WTC11 (cell line): ENCODE data around the gene TIMM8B. TPM values are rescaled to one million over a fixed set of nuclear protein-coding genes. Genes with fewer than 3 reads are reported as not detected.
A peak's percentile ranks its signal among the peaks of the same experiment; 100 is the strongest.

Experiments used
- ATAC-seq: fragments of 200-7000 bp; cut with Tn5 transposase; 2 replicates; pipeline ENCODE4 v1.10.0; 2021; ENCODE audit warnings: mild to moderate bottlenecking, moderate library complexity
- CTCF ChIA-PET: fragments of 300-600 bp; sonication (Branson Sonifier 250); formaldehyde crosslinking; loops from one replicate; lab custom pipeline; 2021; ENCODE audit warnings: antibody characterized with exemption; lab: Charles Lee
- POLR2A ChIA-PET: fragments of 350-600 bp; sonication (Branson Sonifier 250); formaldehyde crosslinking; loops from one replicate; lab custom pipeline; 2021; ENCODE audit warnings: antibody characterized with exemption; lab: Charles Lee
- DNase-seq: peaks from one replicate; pipeline ENCODE4 v3.0.0; 2021; ENCODE audit warnings: low spot score
- H3K27ac Mint-ChIP-seq: 2 replicates; pipeline ENCODE4 v1.8.0; 2021; ENCODE audit warnings: mixed read lengths
- H3K27me3 Mint-ChIP-seq: 2 replicates; pipeline ENCODE4 v1.8.0; 2021; ENCODE audit warnings: low read depth, mild to moderate bottlenecking, moderate library complexity, mixed read lengths
- H3K36me3 Mint-ChIP-seq: 2 replicates; pipeline ENCODE4 v1.8.0; 2021; ENCODE audit warnings: mixed read lengths
- H3K4me1 Mint-ChIP-seq: 2 replicates; pipeline ENCODE4 v1.8.0; 2022; ENCODE audit warnings: mixed read lengths
- H3K4me3 Mint-ChIP-seq: 2 replicates; pipeline ENCODE4 v1.8.0; 2021; ENCODE audit warnings: mild to moderate bottlenecking, moderate library complexity, mixed read lengths
- H3K9me3 Mint-ChIP-seq: 2 replicates; pipeline ENCODE4 v1.8.0; 2021; ENCODE audit warnings: mixed read lengths
- EMX1 ChIP-seq: fragments of 250-450 bp; sonication (Bioruptor Pico); IDR thresholded peaks from 2 replicates; pipeline ENCODE4 v1.8.0; 2021; ENCODE audit warnings: mild to moderate bottlenecking
- JUN ChIP-seq: sonication (generic); formaldehyde crosslinking; IDR thresholded peaks from 2 replicates; pipeline ENCODE4 v1.8.0; 2023; ENCODE audit warnings: mild to moderate bottlenecking, missing genetic modification reagents
- KAT7 ChIP-seq: sonication (generic); formaldehyde crosslinking; IDR thresholded peaks from 2 replicates; pipeline ENCODE4 v1.8.1; 2023; ENCODE audit warnings: missing genetic modification reagents, mild to moderate bottlenecking, borderline replicate concordance
- MXD4 ChIP-seq: fragments of 250-450 bp; sonication (Bioruptor Pico); IDR thresholded peaks from 2 replicates; pipeline ENCODE4 v1.8.0; 2021; ENCODE audit warnings: mild to moderate bottlenecking, moderate library complexity, borderline replicate concordance
- NR1H2 ChIP-seq: sonication (generic); formaldehyde crosslinking; IDR thresholded peaks from 2 replicates; pipeline ENCODE4 v1.9.0; 2021; ENCODE audit warnings: mild to moderate bottlenecking, moderate library complexity, missing genetic modification reagents
- ZNF423 ChIP-seq: fragments of 250-450 bp; sonication (Bioruptor Pico); IDR thresholded peaks from 2 replicates; pipeline ENCODE4 v2.1.2; 2022; ENCODE audit warnings: mild to moderate bottlenecking, moderate library complexity
- total RNA-seq: library from RNA; stranded (reverse); gene quantifications from 3 replicates; pipeline ENCODE4 v1.2.3, GENCODE V29; 2021
- TF ChIP-seq, protein P1 (sequence below): sonication (generic); formaldehyde crosslinking; IDR thresholded peaks from 2 replicates; pipeline ENCODE4 v1.8.0; 2022; ENCODE audit warnings: mild to moderate bottlenecking, missing genetic modification reagents
- TF ChIP-seq, protein P2 (sequence below): sonication (generic); formaldehyde crosslinking; IDR thresholded peaks from 2 replicates; pipeline ENCODE4 v1.8.1; 2022; ENCODE audit warnings: low read depth, missing genetic modification reagents, borderline replicate concordance
- TF ChIP-seq, protein P3 (sequence below): fragments of 250-450 bp; sonication (Bioruptor Pico); conservative IDR thresholded peaks from 2 replicates; pipeline ENCODE4 v1.9.0; 2021; ENCODE audit warnings: mild to moderate bottlenecking
- TF ChIP-seq, protein P4 (sequence below): sonication (generic); formaldehyde crosslinking; IDR thresholded peaks from 2 replicates; pipeline ENCODE4 v1.8.1; 2022; ENCODE audit warnings: mild to moderate bottlenecking, missing genetic modification reagents, moderate library complexity, borderline replicate concordance
- TF ChIP-seq, protein P5 (sequence below): sonication (generic); formaldehyde crosslinking; IDR thresholded peaks from 2 replicates; pipeline ENCODE4 v1.8.1; 2022; ENCODE audit warnings: missing genetic modification reagents, borderline replicate concordance
- TF ChIP-seq, protein P6 (sequence below): fragments of 250-450 bp; sonication (Bioruptor Pico); IDR thresholded peaks from 2 replicates; pipeline ENCODE4 v1.8.0; 2021; ENCODE audit warnings: mild to moderate bottlenecking
- TF ChIP-seq, protein P7 (sequence below): sonication (generic); formaldehyde crosslinking; IDR thresholded peaks from 2 replicates; pipeline ENCODE4 v1.8.1; 2023; ENCODE audit warnings: mild to moderate bottlenecking, missing genetic modification reagents
- TF ChIP-seq, protein P8 (sequence below): sonication (generic); formaldehyde crosslinking; IDR thresholded peaks from 2 replicates; pipeline ENCODE4 v1.8.1; 2022; ENCODE audit warnings: mild to moderate bottlenecking, moderate library complexity, missing genetic modification reagents

TIMM8B gene
- total RNA-seq, 1 experiment from 2014 or later: 88.2 TPM

DNA sequence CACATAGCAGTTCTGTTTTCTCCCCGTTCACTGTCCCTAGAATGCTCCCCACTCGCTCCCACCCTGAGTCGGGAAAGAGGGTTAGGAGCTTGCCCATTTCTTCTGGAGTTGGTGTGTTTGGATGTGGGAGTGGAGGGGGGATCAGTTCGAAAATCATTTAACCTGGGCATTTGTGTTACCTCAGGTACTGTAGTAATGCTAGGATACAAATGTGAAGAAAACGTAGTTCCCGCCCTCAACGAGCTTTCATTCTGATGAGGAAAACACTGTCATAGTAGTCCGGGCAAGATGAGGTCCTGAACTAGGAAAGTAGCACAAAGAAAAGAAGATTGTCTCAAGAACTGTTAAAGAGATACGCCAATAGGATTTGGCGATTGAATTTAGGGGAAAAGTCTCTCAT lies 656 bp upstream of the TIMM8B start:
- Mint-ChIP-seq H3K4me1 (peaks cover 22% of the 10 kb centered on the region), H3K27me3 (peaks cover 4% of the 10 kb centered on the region), H3K9me3 (no peaks in the 10 kb centered on the region), H3K27ac (peak overlapping the region; percentile 98), H3K4me3 (peak overlapping the region; percentile 98), H3K36me3 (peaks cover 93% of the 10 kb centered on the region)
- ChIA-PET CTCF (interaction anchor here (0.7 to 1.3 kb wide), 6 partner anchors 10 to 258 kb away, joined by 3 to 4 read pairs (median 3); partner anchors contain the start of gene BCO2), POLR2A (interaction anchor here (0.5 kb wide), 1 partner anchor 23 kb away, joined by 3 read pairs; no protein-coding TSS in a partner anchor)
- DNase-seq (no peak), ATAC-seq (no peak)
- TF ChIP-seq NR1H2 (no peak), EMX1 (CRISPR knock-in tag) (no peak), JUN (CRISPR knock-in tag) (no peak), KAT7 (no peak)

DNA sequence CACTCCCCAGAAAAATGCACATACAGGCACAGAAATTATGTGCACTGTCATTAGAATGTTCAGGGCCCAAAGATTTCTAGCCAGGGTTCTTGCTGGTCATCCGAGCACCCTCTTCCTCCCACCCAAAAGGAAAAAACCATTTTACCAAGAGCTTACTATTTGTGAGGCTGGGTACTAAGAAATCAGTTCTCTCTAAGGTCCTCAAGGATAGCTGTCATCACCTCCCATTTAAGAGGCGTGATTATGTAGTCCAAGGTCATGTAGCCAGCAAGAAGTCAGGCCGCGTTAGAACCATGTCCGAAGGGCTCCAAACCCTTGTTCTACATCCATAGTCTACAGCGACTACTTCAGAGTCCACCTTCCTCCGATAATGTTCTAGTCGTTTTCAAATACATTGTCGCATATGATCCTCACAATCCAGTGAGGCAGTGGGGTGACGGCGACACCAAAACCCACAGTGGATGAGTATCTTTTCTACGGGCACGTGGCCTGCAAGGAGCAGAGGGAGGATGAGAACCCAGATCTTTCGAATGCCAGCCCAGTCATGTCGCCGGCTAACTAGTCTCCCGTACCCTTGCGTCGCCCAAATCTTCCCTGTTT lies 634 bp downstream of the TIMM8B start:
- Mint-ChIP-seq H3K27me3 (peaks cover 4% of the 10 kb centered on the region), H3K9me3 (no peaks in the 10 kb centered on the region), H3K27ac (peak overlapping the region; percentile 98), H3K4me1 (peaks cover 22% of the 10 kb centered on the region), H3K4me3 (peak overlapping the region; percentile 98), H3K36me3 (peaks cover 85% of the 10 kb centered on the region)
- ATAC-seq: peak; percentile 25
- TF ChIP-seq, protein P1, sequence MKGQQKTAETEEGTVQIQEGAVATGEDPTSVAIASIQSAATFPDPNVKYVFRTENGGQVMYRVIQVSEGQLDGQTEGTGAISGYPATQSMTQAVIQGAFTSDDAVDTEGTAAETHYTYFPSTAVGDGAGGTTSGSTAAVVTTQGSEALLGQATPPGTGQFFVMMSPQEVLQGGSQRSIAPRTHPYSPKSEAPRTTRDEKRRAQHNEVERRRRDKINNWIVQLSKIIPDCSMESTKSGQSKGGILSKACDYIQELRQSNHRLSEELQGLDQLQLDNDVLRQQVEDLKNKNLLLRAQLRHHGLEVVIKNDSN (CRISPR knock-in tag): peak; percentile 46
- 0 out of 2 replicates have a peak, but pooled peaks have one; percentile 49 for TF ChIP-seq EMX1 (CRISPR knock-in tag)
- TF ChIP-seq, protein P2, sequence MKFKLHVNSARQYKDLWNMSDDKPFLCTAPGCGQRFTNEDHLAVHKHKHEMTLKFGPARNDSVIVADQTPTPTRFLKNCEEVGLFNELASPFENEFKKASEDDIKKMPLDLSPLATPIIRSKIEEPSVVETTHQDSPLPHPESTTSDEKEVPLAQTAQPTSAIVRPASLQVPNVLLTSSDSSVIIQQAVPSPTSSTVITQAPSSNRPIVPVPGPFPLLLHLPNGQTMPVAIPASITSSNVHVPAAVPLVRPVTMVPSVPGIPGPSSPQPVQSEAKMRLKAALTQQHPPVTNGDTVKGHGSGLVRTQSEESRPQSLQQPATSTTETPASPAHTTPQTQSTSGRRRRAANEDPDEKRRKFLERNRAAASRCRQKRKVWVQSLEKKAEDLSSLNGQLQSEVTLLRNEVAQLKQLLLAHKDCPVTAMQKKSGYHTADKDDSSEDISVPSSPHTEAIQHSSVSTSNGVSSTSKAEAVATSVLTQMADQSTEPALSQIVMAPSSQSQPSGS: no peak
- ChIA-PET CTCF (interaction anchor here (1.0 to 1.3 kb wide), 3 partner anchors 28 to 194 kb away, joined by 3 to 4 read pairs (median 3); no protein-coding TSS in a partner anchor), POLR2A (no interaction called here)
- no peak for DNase-seq

DNA sequence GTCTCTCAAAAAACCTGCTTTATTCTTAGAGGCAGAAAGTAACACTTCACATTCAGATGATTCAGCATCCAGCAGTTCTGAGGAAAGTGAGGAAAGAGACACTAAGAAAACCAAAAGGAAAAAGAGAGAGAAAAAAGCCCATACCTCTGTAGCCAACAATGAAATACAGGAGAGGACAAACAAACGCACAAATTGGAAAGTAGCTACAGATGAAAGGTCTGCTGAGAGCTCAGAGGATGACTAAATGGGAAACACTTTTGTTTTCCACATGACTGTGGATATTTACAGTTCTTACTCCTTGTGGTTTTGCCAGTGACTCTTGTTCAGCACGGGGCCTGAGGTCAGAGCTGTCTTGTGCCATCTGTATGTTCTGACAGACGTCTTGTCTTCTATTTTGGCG lies 3.8 kb downstream of the TIMM8B start:
- Mint-ChIP-seq H3K36me3 (peaks cover 74% of the 10 kb centered on the region), H3K27ac (no peak overlapping the region), H3K9me3 (no peaks in the 10 kb centered on the region), H3K27me3 (peaks cover 4% of the 10 kb centered on the region), H3K4me3 (no peak overlapping the region), H3K4me1 (peaks cover 15% of the 10 kb centered on the region)
- CTCF ChIA-PET: no interaction called here
- POLR2A ChIA-PET: no interaction called here
- TF ChIP-seq, protein P3, sequence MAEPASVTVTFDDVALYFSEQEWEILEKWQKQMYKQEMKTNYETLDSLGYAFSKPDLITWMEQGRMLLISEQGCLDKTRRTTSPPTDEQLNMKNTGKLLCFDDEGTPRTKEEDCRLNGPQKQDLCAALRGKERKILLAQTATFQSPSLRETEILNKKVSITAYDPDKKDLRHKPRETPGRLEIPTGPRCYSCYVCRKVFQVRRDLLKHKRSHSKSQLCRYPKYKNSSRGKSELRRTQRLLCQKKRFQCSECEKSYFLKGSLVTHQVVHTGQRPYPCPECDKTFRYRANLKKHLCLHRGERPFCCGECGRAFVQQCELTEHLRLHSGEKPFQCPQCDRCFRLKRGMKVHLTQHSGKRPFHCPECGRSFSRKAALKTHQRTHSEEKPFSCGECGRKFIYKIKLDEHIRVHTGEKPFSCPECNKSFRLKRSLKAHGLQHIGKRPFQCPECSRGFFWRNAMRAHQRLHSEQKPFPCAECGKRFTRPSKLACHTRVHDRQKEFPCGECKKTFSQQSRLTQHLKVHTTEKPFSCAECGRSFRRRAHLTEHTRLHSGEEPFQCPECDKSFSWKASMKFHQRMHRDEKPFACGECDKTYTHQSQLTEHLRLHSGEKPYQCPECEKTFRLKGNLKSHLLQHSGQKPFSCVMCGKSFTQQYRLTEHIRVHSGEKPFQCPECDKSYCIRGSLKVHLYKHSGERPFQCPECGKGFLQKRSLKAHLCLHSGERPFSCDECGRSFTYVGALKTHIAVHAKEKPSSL: no peak
- TF ChIP-seq, protein P4, sequence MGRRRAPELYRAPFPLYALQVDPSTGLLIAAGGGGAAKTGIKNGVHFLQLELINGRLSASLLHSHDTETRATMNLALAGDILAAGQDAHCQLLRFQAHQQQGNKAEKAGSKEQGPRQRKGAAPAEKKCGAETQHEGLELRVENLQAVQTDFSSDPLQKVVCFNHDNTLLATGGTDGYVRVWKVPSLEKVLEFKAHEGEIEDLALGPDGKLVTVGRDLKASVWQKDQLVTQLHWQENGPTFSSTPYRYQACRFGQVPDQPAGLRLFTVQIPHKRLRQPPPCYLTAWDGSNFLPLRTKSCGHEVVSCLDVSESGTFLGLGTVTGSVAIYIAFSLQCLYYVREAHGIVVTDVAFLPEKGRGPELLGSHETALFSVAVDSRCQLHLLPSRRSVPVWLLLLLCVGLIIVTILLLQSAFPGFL: no peak
- TF ChIP-seq, protein P5, sequence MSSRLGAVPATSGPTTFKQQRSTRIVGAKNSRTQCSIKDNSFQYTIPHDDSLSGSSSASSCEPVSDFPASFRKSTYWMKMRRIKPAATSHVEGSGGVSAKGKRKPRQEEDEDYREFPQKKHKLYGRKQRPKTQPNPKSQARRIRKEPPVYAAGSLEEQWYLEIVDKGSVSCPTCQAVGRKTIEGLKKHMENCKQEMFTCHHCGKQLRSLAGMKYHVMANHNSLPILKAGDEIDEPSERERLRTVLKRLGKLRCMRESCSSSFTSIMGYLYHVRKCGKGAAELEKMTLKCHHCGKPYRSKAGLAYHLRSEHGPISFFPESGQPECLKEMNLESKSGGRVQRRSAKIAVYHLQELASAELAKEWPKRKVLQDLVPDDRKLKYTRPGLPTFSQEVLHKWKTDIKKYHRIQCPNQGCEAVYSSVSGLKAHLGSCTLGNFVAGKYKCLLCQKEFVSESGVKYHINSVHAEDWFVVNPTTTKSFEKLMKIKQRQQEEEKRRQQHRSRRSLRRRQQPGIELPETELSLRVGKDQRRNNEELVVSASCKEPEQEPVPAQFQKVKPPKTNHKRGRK (CRISPR knock-in tag): no peak
- no peak for TF ChIP-seq ZNF423
- TF ChIP-seq, protein P6, sequence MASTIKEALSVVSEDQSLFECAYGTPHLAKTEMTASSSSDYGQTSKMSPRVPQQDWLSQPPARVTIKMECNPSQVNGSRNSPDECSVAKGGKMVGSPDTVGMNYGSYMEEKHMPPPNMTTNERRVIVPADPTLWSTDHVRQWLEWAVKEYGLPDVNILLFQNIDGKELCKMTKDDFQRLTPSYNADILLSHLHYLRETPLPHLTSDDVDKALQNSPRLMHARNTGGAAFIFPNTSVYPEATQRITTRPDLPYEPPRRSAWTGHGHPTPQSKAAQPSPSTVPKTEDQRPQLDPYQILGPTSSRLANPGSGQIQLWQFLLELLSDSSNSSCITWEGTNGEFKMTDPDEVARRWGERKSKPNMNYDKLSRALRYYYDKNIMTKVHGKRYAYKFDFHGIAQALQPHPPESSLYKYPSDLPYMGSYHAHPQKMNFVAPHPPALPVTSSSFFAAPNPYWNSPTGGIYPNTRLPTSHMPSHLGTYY (CRISPR knock-in tag): no peak
- TF ChIP-seq, protein P7, sequence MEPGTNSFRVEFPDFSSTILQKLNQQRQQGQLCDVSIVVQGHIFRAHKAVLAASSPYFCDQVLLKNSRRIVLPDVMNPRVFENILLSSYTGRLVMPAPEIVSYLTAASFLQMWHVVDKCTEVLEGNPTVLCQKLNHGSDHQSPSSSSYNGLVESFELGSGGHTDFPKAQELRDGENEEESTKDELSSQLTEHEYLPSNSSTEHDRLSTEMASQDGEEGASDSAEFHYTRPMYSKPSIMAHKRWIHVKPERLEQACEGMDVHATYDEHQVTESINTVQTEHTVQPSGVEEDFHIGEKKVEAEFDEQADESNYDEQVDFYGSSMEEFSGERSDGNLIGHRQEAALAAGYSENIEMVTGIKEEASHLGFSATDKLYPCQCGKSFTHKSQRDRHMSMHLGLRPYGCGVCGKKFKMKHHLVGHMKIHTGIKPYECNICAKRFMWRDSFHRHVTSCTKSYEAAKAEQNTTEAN (CRISPR knock-in tag): no peak
- TF ChIP-seq, protein P8, sequence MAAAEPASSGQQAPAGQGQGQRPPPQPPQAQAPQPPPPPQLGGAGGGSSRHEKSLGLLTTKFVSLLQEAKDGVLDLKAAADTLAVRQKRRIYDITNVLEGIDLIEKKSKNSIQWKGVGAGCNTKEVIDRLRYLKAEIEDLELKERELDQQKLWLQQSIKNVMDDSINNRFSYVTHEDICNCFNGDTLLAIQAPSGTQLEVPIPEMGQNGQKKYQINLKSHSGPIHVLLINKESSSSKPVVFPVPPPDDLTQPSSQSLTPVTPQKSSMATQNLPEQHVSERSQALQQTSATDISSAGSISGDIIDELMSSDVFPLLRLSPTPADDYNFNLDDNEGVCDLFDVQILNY (CRISPR knock-in tag): no peak
- no peak for TF ChIP-seq MXD4
- no peak for DNase-seq
- no peak for ATAC-seq
